ENCODE data around the gene SIRT3.
A peak's percentile ranks its signal among the peaks of the same experiment; 100 is the strongest.
"Not testable (repeated sequence)": the region's sequence is repeated elsewhere in the genome, so short reads cannot be mapped to it uniquely, and the experiment has no call there.

The SIRT3 gene

GRCh38 chr11:203056-203944 is 32.8 kb downstream of the SIRT3 start:
- DNase-seq (ENCODE audit: low read depth), result no peak

GRCh38 chr11:202490-202889 is 33.7 kb downstream of the SIRT3 start:
- no peak for DNase-seq (ENCODE audit: low read depth)

- DNase-seq (ENCODE audit: low read depth), result no peak
Measured at GRCh38 chr11:201966-202365, 34.2 kb downstream of the SIRT3 start.

DNA sequence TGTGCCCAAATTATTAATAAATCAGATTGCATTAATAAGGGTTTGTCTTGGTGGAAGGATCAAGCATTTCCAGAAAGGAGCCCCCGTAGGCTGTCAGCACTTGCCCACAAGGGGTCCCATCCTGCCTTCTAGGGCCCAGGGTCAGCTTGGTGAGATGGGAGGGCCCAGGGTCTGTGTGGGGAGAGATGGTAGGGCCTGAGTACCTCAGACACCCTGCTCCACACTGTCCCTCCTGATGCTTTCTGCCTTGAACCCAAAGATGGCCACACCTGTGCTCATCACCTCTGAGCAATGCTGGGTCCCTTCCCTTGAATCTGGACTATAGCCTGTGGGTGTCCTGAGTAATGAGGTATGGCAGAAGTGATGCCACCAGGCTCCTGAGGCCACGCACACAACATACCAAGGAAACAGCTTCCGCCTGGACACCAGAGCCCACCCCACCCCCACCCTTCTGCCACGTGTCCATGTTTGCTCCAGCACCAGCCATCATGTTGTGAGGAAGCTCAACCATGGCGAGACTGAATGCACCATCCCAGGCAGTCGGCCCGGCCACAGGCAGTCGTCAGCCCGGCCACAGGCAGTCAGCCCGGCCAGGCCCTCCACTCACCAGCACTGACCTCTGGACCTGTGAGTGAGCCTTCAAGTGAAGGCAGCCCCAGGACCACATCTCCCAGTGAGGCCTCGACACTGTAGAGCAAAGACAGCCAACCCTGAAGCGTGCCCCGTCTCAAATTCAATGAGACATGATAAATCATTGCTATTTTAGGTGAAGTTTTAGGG is 35.7 kb downstream of the SIRT3 start:
- no peak for DNase-seq (ENCODE audit: low read depth)

DNA sequence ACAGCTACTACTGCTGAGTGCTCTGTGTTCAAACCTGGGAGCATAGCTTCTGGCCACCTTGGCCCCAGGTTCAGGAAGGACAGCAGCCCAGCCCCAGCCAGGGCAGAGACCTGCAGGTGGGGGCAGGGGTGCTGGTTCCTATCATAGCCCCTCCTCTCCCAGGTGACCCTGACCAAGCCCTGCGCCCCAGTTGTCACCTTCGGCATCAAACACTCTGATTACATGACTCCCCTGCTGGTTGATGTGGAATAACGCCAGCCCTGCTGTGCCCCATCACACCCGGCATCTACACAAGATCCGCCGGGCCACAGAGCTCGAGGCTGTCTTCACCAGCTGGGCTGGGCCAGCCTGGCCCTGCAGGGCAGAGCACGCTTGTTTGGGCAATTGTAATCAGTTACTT is 36.4 kb downstream of the SIRT3 start:
- no peak for DNase-seq (ENCODE audit: low read depth)

DNA sequence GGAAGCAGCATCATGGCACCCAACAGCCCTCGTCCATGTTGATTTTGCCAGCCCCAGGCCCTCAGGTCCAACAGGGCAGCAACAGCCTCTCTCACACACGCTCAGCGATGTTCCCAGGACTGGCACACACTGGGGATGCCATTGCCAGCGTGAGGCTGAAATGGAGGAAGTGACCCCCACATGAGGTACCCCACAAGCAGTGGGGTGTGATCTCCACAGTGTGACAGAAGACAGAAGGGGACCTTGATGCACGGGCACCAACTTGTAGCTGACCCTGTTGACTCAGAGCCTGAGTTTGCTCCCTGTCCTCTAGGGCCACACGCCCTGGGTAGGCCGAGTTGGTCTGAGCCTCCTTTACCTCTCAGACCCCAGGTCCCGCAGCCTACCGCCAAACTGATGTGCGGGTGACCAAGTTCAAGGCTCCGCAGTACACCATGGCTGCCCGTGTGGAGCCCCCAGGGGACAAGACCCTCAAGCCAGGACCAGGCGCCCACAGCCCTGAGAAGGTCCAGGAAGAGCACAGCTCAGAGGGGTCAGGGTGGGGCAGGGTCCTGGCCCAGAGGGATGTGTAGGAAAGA is 37.0 kb downstream of the SIRT3 start:
- no peak for DNase-seq (ENCODE audit: low read depth)

- no peak for DNase-seq (ENCODE audit: low read depth)
Measured at GRCh38 chr11:198236-198806, 37.8 kb downstream of the SIRT3 start.

DNA sequence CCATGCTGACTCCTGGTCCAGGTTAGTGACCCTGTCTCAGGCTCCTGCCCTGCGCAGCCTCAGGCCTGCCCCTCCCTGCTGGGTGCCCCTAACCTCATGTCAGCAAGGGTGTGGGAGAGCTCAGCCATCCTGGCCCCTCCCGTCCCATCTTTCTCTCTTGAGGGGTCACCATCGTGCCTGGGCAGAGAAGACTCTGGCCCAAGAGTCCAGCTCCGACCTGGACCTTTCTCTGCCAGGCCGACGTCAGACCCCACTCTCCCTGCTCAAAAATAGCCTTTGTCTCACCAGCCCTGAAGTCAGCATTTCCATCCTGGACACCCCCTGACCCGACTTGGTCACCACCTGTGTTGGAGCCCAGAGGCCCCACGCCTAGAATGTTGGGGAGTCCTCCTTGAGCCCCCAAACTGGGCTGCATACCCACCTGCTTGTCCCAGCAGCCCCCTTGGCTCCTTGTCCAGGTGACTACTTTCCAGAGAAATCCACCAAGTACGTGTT is 38.4 kb downstream of the SIRT3 start:
- no peak for DNase-seq (ENCODE audit: low read depth)

GRCh38 chr11:196786-197731 is 39.1 kb downstream of the SIRT3 start:
- DNase-seq (ENCODE audit: low read depth), result no peak

DNA sequence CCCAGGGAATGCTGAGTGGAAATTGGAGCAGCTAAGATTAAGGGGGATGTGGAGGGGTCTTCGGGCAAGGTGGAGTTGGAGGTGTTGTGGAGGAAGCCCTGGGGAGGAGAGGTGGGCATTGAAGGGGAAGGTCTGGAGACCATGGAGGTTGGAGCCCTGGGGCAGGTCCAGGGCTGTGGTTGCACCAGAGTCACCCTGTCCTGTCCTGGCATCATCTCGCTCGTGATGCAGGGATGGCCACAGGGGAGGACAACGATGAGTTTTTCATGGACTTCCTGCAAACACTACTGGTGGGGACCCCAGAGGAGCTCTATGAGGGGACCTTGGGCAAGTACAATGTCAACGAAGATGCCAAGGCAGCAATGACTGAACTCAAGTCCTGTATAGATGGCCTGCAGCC is 42.7 kb downstream of the SIRT3 start:
- DNase-seq (ENCODE audit: low read depth), result not testable (repeated sequence)

GRCh38 chr11:192674-193128 is 43.4 kb downstream of the SIRT3 start, which contains the start of gene SCGB1C1:
Gene SCGB1C1 (plus strand): TSS chr11:193078. CDS start chr11:193100, 22 bp downstream.
- not testable (repeated sequence) for DNase-seq (ENCODE audit: low read depth)

DNA sequence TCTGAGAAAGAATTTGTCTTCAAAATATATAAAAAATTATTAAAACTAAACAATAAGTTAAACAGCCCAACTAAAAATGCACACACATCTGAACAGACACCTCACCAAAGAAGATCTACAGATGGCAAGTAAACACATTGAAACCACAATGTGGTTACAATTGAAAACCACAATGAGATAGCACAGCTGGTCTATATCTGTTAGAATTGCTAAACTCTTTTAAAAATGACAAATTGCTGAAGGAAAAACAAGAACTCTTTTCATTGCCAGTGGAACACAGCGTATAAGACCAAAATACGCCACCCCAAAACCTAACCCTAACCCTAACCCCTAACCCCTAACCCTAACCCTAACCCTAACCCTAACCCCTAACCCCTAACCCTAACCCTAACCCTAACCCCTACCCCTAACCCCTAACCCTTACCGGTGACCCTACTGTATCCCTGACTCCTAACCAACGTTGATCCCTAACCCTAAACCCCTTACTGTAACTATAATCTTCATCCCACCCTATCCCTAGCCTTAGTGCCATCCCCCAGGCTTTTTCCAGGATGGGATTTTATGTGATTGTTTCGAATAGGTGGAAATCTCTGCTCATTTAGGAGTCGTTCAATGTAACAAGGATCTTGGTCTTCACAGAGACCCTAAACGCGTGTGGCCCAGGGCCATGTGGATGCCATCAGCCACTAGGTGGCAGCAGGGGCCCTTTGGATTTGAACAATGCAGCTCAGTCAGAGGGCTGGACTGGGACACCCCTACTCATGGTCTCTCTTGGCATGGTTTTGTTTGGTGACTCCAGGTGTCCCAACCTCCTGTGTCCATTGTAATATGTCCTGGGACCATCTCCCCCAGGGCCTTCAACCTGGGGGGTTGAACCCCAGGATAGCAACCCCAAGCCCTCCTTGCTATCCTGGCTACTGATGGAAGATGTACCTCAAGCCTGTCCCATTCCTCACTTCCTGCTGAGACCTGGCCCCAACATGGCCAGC is 44.4 kb downstream of the SIRT3 start:
- peak; percentile 23 for DNase-seq (ENCODE audit: low read depth)

DNA sequence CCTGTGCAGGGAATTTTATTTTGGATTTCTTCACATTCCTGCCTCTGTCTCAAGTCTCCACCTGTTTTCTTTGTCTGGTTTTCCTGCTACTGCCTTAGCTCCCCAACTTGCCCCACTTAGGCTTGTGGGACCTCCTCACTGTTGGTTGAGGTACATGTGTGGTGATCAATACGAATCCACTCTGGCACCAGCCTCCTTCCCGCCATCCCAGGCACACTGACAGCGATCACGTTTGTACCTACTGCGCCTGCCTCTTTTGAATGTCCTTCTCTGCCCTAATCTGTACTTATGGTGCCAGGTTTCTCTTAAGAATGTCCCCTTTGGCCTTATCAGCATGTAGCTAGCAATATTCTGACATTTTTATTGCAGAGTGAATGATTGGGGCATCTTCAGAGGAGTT is 45.6 kb downstream of the SIRT3 start:
- DNase-seq (ENCODE audit: low read depth), result not testable (repeated sequence)

- not testable (repeated sequence) for DNase-seq (ENCODE audit: low read depth)
Measured at GRCh38 chr11:189843-190311, 46.3 kb downstream of the SIRT3 start.

GRCh38 chr11:189200-189783 is 46.9 kb downstream of the SIRT3 start:
- not testable (repeated sequence) for DNase-seq (ENCODE audit: low read depth)

DNA sequence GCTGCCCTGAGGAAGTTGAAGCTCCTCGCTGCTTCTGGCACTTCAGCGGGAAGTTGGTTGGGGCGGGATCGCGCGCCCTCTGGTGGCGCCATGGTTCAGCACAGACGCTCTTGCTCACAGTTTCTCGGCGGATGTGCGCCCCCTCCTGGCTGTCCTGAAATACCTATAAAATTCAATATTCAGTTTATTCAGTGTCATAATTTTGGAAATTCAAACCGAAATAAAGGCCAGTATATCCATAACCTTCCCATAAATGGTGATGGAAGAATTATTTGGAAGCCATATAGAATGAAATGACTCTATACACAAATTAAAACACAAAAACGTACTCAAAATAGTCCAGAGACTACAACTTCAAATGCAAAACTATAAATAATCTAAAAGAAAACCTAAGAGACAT is 55.9 kb downstream of the SIRT3 start:
- not testable (repeated sequence) for DNase-seq (ENCODE audit: low read depth)

Measured in stimulated activated CD4-positive, alpha-beta T cell treated with anti-CD3 and anti-CD28 coated beads, Interleukin-2, amount 100 ng/mL, for 4 hours (primary cell).